Measurements from ENCODE around the gene PDZRN3. TPM values are rescaled to one million over a fixed set of nuclear protein-coding genes. Genes with fewer than 3 reads are reported as not detected.

Gene PDZRN3
- total and polyA plus RNA-seq, 2 of the 13 experiments (the other 11 are each of a cell fraction or from before 2014, with no cell fraction given): not detected

- Histone ChIP-seq H3K4me1 (ENCODE audit: insufficient read depth, low read length) (peaks cover 17% of the 10 kb centered on the region), H3K27me3 (ENCODE audit: control insufficient read depth in 1 of 2, insufficient read depth in 2 of 2, low read length in 2 of 2) (no peaks in the 10 kb centered on the region; a peak in 3 of 5 replicates), H3K79me2 (ENCODE audit: insufficient read depth, low read length) (no peaks in the 10 kb centered on the region), H3K27ac (ENCODE audit: extremely low read length, insufficient read depth, low read length) (no peak overlapping the region), H4K20me1 (ENCODE audit: insufficient read depth, low read length) (no peaks in the 10 kb centered on the region), H2AFZ (ENCODE audit: low read length) (no peak overlapping the region), H3K4me3 (replicated peaks in 1 of 3; ENCODE audit: insufficient read depth in 1 of 3, low read depth in 2 of 3, low read length in 3 of 3) (no peak overlapping the region), H3K9ac (ENCODE audit: insufficient read depth, low read depth, low read length) (no peak overlapping the region), H3K9me3 (ENCODE audit: low read length) (no peaks in the 10 kb centered on the region), H3K36me3 (replicated peaks in 1 of 2; ENCODE audit: control insufficient read depth in 1 of 2, insufficient read depth in 2 of 2, low read length in 2 of 2) (no peaks in the 10 kb centered on the region), H3K4me2 (ENCODE audit: low read depth, low read length) (no peak overlapping the region)
- in situ Hi-C loops (cut with HindIII; ENCODE audit: extremely low pct_ligation_motif_present, low pct_unique_long_range_greater_than_20kb): no loop called here
- DNase-seq (ENCODE audit: low spot score): no peak
- FAIRE-seq: no peak
- BruUV-seq (replicated peaks): no TSS peak
- 40% methylated on average over 3 of the region's 3 CpGs for whole genome bisulfite sequencing (ENCODE audit: low lambda C conversion rate)
- ChIA-PET CTCF (ENCODE audit: low intra/inter-chr PET ratio, low total read pairs) (no interaction called here), POLR2A (no interaction called here)
- intact Hi-C loops (cut with micrococcal nuclease; ENCODE audit: unreplicated experiment): no loop called here
- ATAC-seq: no peak
- no peak for TF ChIP-seq ZC3H13 (CRISPR knock-in tag; IDR thresholded peaks at IDR 0.05)
- TF ChIP-seq CREM (IDR thresholded peaks at IDR 0.05): no peak
- TF ChIP-seq CREM (CRISPR knock-in tag; IDR thresholded peaks at IDR 0.05): no peak
- TF ChIP-seq ZNF407 (CRISPR knock-in tag; IDR thresholded peaks at IDR 0.05; ENCODE audit: not compliant biosample characterization): no peak
- no peak for TF ChIP-seq ZNF510 (CRISPR knock-in tag; IDR thresholded peaks at IDR 0.05; ENCODE audit: low read depth)
- no peak for TF ChIP-seq ZNF317 (CRISPR knock-in tag; IDR thresholded peaks at IDR 0.05)
- no peak for TF ChIP-seq TAF15 (IDR thresholded peaks at IDR 0.05; ENCODE audit: low read depth, low read length, poor library complexity, severe bottlenecking)
- no peak for TF ChIP-seq HBP1 (CRISPR knock-in tag; IDR thresholded peaks at IDR 0.05; ENCODE audit: low read depth)
- TF ChIP-seq ZNF75D (CRISPR knock-in tag; IDR thresholded peaks at IDR 0.05; ENCODE audit: borderline replicate concordance): no peak
- TF ChIP-seq POGZ (CRISPR knock-in tag; IDR thresholded peaks at IDR 0.05): no peak
- no peak for TF ChIP-seq HNF4G (IDR thresholded peaks at IDR 0.05; ENCODE audit: borderline replicate concordance, low read depth, low read length)
- no peak for TF ChIP-seq HNF4G (CRISPR knock-in tag; IDR thresholded peaks at IDR 0.05; ENCODE audit: borderline replicate concordance, low read depth)
- no peak for TF ChIP-seq FOXC1 (CRISPR knock-in tag; IDR thresholded peaks at IDR 0.05; ENCODE audit: borderline replicate concordance)
- TF ChIP-seq HOXA5 (CRISPR knock-in tag; IDR thresholded peaks at IDR 0.05): no peak
- TF ChIP-seq ZNF180 (CRISPR knock-in tag; IDR thresholded peaks at IDR 0.05; ENCODE audit: borderline replicate concordance, low read depth): no peak
- no peak for TF ChIP-seq CAMTA2 (CRISPR knock-in tag; IDR thresholded peaks at IDR 0.05; ENCODE audit: borderline replicate concordance)
- no peak for TF ChIP-seq GTF2F1 (IDR thresholded peaks at IDR 0.05; ENCODE audit: low read length)
- TF ChIP-seq ZNF136 (CRISPR knock-in tag; IDR thresholded peaks at IDR 0.05; ENCODE audit: low read depth): no peak
Observed at GRCh38 chr3:73510784-73511183, 114.0 kb downstream of the PDZRN3 start.

All from HepG2 (cell line).